Subcutaneous adipose tissue (tissue), 4 donors: Measurements from ENCODE around the gene MUC2. TPM values are rescaled to one million over a fixed set of nuclear protein-coding genes. Genes with fewer than 3 reads are reported as not detected.

Experiments
- CTCF ChIP-seq: fragments of 450-650 bp; IDR thresholded peaks from one replicate; pipeline ENCODE4 v1.5.1; 2016; ENCODE audit warnings: low read depth, mild to moderate bottlenecking, control low read depth, antibody characterized with exemption, moderate library complexity
- total RNA-seq, 4 donors: library from RNA; depleted of rRNA; stranded (reverse); fragments of >200 nt; gene quantifications; one replicate each; pipeline ENCODE4 v1.1.0, GENCODE V29; 2016

Gene MUC2
- total RNA-seq, 4 donors from 2014 or later = under 0.01 to 1.3 TPM; not detected in 2

- no peak for TF ChIP-seq CTCF
These were observed 41.5 kb upstream of the MUC2 start for GRCh38 chr11:1033016-1033798.

GRCh38 chr11:1034001-1034400 is 40.7 kb upstream of the MUC2 start:
- TF ChIP-seq CTCF = no peak

- TF ChIP-seq CTCF = no peak
These were observed 40.0 kb upstream of the MUC2 start for GRCh38 chr11:1034456-1035295.

GRCh38 chr11:1035577-1036283 is 38.9 kb upstream of the MUC2 start:
- TF ChIP-seq CTCF = no peak

GRCh38 chr11:1036303-1036923 is 38.3 kb upstream of the MUC2 start, which contains the start of gene MUC6:
Gene MUC6 (minus strand): TSS chr11:1036718. CDS start chr11:1036655, 63 bp downstream.
- TF ChIP-seq CTCF = no peak

GRCh38 chr11:1036931-1037330 is 37.7 kb upstream of the MUC2 start:
- no peak for TF ChIP-seq CTCF
